NCI-H2196 treated with DMSO at 0.1 percent for 48 hours (cell line): Measurements from ENCODE around the gene PCSK5.
"Not testable (repeated sequence)": the region's sequence is repeated elsewhere in the genome, so short reads cannot be mapped to it uniquely, and the experiment has no call there.

ENCODE experiments used
- DNase-seq: peaks from one replicate; lab custom pipeline; 2025; ENCODE audit not compliant: unreplicated experiment; lab: John Stamatoyannopoulos, UW

The PCSK5 gene

DNA sequence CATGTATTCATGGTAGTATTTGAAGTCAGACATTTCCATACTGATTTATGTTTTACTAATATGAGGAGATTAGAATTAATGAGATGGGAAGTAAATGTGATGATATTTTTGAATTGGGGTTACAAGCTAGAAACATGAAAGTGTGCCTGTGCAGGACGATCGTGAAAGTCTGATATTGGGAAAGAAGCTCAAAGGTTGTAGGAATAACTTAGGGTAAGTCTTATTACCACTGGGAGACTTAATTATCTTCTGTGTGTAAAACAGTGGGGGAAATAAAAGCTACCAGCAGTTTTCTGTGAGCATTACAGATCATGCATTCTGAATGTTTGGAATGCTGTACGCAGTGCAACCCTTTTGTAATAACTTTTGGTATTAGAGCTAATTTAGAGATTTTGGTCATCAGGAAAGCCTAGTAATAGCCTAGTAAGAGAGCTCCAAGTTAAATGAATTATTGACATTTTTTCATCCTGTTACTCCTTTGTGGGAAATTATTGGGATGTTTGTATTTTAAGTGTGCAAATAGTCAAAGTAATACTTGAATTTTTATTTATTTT is 153.9 kb downstream of the PCSK5 start:
- no peak for DNase-seq

DNA sequence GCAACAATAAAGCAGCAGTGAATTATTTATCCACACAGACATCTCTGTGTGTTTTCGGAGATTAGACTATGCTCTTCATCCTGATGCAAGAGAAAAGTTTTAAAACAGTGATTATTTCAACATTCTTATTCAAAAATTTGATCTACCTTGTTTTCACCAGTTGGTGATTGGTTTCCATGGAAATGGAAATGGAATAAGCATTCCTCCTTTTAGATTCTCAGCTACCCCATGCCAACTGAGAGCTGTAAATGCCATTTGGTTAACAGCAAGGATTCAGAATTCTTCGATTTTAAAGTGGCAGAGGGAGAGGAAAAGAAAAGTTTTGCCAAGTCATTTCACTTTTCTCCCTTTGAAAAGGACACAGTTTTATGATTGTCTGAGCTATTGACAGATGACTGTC is 154.7 kb downstream of the PCSK5 start:
- DNase-seq = no peak

DNA sequence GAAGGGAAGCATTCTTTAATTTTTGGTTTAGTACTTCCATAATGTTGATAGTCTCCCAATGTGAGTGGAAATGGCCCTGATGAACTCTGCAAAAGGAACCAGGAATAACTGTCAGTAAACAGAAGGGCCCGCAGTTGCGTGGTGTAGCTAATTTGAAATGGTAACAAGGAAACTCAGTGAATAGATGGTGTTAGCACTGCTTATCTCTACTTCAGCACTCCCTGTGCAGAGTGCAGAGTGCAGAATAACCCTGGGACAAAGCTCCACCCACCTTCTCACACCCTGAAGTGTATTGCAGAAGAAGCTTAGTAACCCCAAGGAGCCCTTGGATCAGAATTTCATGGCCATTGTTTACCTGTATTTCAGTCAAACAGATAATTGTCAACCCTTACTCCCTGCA is 158.9 kb downstream of the PCSK5 start:
- no peak for DNase-seq

- DNase-seq = no peak
Measured at GRCh38 chr9:76067696-76068095, 177.2 kb downstream of the PCSK5 start.

GRCh38 chr9:76077537-76077936 is 187.1 kb downstream of the PCSK5 start:
- no peak for DNase-seq

GRCh38 chr9:76081281-76081680 is 190.8 kb downstream of the PCSK5 start:
- DNase-seq = not testable (repeated sequence)

DNA sequence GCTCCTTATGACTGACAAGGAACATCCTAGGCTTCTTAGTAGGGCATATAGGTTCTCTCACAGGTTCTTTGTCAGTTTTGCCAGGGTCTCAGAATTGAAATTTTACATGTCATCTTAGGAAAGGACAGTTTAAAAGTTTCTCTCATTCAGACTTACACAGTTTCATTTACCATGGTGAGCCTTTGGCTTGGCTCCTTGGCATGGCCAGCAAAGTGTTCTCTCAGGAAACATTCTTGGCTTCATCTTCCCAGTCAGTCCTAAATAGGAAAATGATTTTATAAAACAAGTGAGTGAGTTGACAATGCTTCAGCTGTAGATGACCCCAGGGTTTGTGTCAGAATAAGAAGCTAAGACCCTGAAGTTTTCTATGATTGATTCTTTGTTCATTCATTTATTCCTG is 191.6 kb downstream of the PCSK5 start:
- DNase-seq = no peak

- no peak for DNase-seq
Measured at GRCh38 chr9:76085596-76085995, 195.1 kb downstream of the PCSK5 start.

GRCh38 chr9:76086539-76086938 is 196.1 kb downstream of the PCSK5 start:
- DNase-seq = no peak

DNA sequence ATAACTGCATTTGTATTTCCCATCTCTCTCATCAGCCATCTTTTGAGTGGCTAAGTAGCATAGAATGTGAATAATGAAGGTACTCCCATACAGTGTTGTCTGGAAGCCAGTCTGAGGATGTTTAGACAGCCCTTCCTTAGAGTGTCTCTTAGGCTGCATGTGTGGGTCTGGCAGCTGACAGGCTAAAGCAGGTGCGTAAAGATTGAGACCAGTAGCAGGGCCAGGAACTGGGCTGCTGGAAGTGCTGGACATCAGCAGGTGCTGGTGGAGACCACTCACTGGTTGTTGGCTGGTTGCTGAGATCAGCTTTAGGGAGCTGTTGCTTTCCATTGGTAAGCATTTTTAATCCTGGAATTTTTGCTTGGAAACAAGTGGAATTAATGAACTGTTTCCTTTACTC is 197.5 kb downstream of the PCSK5 start:
- DNase-seq = no peak

GRCh38 chr9:76090330-76090729 is 199.9 kb downstream of the PCSK5 start:
- DNase-seq = no peak

DNA sequence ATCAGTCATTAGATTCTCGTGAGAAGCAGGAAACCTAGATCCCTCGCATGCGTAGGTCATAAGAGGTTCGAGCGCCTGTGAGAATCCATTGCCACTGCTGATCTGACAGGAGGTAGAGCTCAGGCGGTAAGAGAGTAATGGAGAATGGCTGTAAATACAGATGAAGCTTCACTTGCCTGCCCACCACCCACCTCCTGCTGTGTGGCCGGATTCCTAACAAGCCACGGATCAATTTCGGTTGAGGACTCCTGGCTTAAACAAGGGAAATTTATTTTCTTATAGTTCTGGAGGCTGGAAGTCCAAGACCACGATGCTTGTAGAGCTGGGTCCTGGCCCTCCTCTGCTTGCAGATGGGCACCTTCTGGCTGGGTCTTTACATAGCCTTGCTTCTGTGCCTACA is 200.4 kb downstream of the PCSK5 start:
- DNase-seq = no peak

DNA sequence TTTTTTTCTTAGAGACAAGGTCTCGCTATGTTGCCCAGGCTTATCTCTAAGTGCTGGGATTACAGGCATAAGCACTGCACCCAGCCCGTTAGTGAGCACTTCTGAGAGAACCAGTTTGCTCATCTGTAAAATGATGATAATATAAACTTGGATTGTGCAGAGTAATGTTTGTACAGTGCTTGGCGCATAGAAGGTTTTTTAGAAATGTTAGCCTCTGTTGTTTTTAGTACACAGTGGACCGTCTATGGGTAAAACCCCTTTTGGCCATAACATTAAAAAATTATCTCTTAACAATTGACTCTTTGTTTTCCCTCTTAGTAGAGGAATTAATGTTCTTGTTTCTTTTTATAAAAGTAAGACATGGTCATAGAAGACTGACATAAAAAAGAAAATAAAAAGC is 202.1 kb downstream of the PCSK5 start:
- no peak for DNase-seq

GRCh38 chr9:76095585-76095984 is 205.1 kb downstream of the PCSK5 start:
- DNase-seq = no peak

DNA sequence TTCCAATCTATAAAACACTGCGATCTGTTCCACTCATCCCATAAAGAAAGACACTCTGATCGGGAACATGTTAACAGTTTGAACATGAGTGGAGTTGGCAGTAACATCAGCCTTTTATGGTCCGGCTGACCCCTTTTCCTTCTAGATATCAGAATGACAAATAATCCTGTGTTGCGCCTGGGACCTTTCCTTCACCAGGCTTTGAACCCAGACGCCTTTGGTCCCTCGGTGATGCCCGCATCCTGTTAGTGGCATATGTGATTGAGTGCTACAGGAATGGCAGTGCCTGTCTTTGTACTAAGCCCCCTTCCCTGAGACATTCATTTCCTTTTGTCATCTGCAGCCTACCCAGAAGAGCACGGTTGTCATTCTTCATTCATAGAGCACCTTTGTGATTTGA is 209.0 kb downstream of the PCSK5 start:
- DNase-seq = no peak

- no peak for DNase-seq
Measured at GRCh38 chr9:76101075-76101474, 210.6 kb downstream of the PCSK5 start.

GRCh38 chr9:76101491-76101890 is 211.0 kb downstream of the PCSK5 start:
- DNase-seq = no peak

DNA sequence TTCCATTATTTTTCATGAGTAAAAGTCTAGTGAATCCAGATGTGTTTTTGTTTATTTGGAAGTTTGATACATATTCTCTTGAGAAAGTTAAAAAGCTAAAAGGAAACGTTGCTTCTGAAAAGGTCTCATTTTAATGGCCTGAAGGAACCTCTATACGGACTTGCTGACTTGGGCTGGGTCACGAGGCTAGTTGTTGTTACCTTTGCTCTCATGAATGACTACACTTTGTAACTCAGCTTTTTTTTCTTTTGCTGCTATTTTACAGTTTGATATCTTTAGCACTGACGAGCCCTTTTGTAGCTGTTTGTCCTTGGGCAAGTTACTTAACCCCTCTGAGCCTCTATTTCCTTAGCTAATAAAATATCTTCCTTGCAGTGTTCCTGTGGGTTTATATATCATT is 211.5 kb downstream of the PCSK5 start:
- no peak for DNase-seq

DNA sequence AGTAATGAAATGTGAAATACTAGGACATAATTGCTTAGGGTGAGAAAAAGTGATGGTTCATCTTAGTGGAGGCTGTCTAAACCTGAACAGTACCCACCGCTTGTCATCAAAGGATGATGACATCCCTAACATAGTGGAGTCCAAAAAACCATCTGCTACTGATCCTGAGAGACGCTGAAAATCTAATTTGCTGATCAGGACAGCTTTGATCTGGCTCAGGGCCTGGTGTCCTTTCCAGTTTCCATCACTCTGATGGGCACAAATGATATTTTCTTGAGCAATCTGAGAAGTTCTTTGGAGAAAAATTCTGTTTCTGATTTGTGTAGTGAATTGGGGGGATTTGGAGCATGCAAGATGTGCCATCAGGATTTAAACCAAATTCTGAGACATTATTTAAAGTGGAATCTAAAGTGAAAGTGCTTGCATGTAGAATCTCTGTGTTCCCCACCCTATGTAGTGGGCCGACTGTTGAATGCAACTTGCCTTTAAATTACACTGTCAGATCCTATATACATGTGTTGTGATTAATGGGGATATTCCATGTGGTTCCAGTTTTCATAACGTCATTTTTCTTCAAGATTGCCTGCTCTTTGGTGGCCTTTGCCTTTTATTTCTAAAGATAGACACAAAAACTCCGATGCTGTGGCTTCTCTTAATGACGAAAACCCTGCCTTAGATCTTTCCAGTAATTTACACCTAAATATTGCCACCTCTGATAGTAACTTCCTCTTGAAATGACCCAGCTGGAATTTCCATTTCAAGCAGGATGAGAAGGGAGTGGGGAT is 213.2 kb downstream of the PCSK5 start:
- DNase-seq = no peak

- no peak for DNase-seq
Measured at GRCh38 chr9:76107482-76107881, 217.0 kb downstream of the PCSK5 start.

DNA sequence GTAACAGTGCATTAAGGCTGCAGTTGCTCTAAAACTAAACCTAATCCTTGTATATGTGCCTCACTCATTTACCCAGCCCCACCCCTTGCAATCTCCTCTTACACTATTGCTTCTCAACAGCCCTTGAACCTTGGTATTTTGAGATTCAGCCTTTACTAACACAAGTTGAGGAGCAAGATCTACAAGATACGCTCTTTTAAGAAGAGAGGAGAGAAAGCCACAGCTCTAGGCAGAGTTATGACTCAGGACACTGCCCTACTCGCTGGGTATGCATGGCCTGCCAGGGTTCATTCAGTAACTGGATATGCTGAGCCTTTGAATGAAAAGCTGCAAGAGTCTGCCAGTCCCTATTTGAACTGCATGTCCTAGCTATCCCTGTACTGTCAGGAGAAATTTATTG is 219.5 kb downstream of the PCSK5 start:
- no peak for DNase-seq

GRCh38 chr9:76112151-76112550 is 221.7 kb downstream of the PCSK5 start:
- DNase-seq = no peak

DNA sequence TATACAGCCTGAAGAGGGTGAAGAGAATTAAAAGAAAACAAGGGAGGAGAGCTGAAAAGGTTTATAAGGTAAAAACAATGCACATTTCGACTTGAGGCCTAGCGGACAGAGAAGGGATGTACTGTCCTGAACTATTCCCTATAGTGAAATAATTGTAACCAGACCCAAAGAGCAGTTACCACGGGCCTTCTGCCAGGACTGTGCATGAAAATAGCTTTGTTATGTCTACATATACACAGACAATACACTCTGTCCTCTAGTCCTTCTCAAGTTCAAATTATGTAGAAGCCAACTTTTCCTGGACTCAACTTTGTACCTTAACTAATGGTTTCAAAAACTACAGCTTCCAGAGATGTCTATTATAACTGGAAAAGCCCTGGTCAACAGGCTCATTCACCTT is 223.7 kb downstream of the PCSK5 start:
- DNase-seq = no peak
